SK-N-SH treated with all-trans-retinoic acid at 6 μM for 48 hours (cell line): ENCODE measurements around the gene TNS3.

ENCODE experiments used
- BACH2 ChIP-seq: fragments of 250-450 bp; sonication (Bioruptor Pico); IDR thresholded peaks from 2 replicates; pipeline ENCODE4 v1.9.0; 2021; ENCODE audit warnings: mild to moderate bottlenecking, borderline replicate concordance
- ZNF8 ChIP-seq: fragments of 450-650 bp; formaldehyde crosslinking; IDR thresholded peaks from 2 replicates; pipeline ENCODE4 v1.5.0; 2020; ENCODE audit warnings: mild to moderate bottlenecking, moderate library complexity

GRCh38 chr7:47509571-47509970 is 72.3 kb downstream of the TNS3 start:
- no peak for TF ChIP-seq ZNF8 (CRISPR knock-in tag)
- TF ChIP-seq BACH2 (CRISPR knock-in tag) = no peak
